Tibial nerve (tissue), 4 donors: Measurements from ENCODE around the gene PHAF1. TPM values are rescaled to one million over a fixed set of nuclear protein-coding genes. Genes with fewer than 3 reads are reported as not detected.

ENCODE experiments used
- DNase-seq, 2 donors: peaks; one replicate each; pipeline ENCODE4 v3.0.0-alpha.2; 2019; ENCODE audit warnings: low spot score in 2 of 2
- H3K27ac ChIP-seq, 4 donors: fragments of 200-600 bp; sonication (generic) in 3 of 4; one replicate each; pipeline ENCODE4 v1.5.1; 2017 to 2019; ENCODE audit warnings: mild to moderate bottlenecking in 1 of 4
- H3K27me3 ChIP-seq, 2 donors: fragments of 200-600 bp; sonication (generic) in 1 of 2; one replicate each; pipeline versions ENCODE4 v1.5.1 to v1.6.0; 2017 to 2019
- H3K36me3 ChIP-seq, 3 donors: fragments of 200-600 bp; sonication (generic); one replicate each; pipeline ENCODE4 v1.5.1; 2018 to 2019
- H3K4me1 ChIP-seq, 4 donors: fragments of 200-600 bp; sonication (generic) in 3 of 4; one replicate each; pipeline ENCODE4 v1.5.1; 2017 to 2019
- H3K4me3 ChIP-seq, 4 donors: fragments of 200-600 bp; sonication (generic) in 3 of 4; one replicate each; pipeline ENCODE4 v1.5.1; 2017 to 2019; ENCODE audit warnings: mild to moderate bottlenecking in 1 of 4, moderate library complexity in 1 of 4
- H3K9me3 ChIP-seq, 4 donors: fragments of 200-600 bp; sonication (generic) in 3 of 4; one replicate each; pipeline ENCODE4 v1.5.1; 2017 to 2019
- CTCF ChIP-seq, 5 experiments: fragments of 200-600 bp in 3 of 5; fragments of 450-650 bp in 2 of 5; sonication (generic) in 3 of 5; IDR thresholded peaks; one replicate each; pipeline ENCODE4 v1.5.1; 2016 to 2019; ENCODE audit warnings: antibody characterized with exemption in 5 of 5, mild to moderate bottlenecking in 3 of 5, moderate library complexity in 2 of 5
- EP300 ChIP-seq, 2 donors: sonication (generic); formaldehyde crosslinking; IDR thresholded peaks; one replicate each; pipeline ENCODE4 v1.6.1; 2017; ENCODE audit warnings: antibody characterized with exemption in 2 of 2, mild to moderate bottlenecking in 1 of 2
- POLR2A ChIP-seq, 2 donors: fragments of 450-650 bp; IDR thresholded peaks; one replicate each; pipeline ENCODE4 v1.6.1; 2017; ENCODE audit warnings: antibody characterized with exemption in 2 of 2, mild to moderate bottlenecking in 2 of 2, moderate library complexity in 2 of 2
- WGBS, 2 donors: methylation state at CpG; one replicate each; pipeline ENCODE4 v1.1.5; 2018; 5-methylcytosine and 5-hydroxymethylcytosine counted together
- total RNA-seq, 4 donors: library from RNA; depleted of rRNA; stranded (reverse); fragments of >200 nt; gene quantifications; one replicate each; pipeline ENCODE4 v1.1.0, GENCODE V29; 2016

Gene PHAF1
- total RNA-seq, 4 donors from 2014 or later, result 22.2 to 34.5 (median 28.1) TPM

GRCh38 chr16:67086822-67087221 is 22.9 kb upstream of the PHAF1 start:
- no peak overlapping the region for H3K4me3 ChIP-seq
- H3K27me3 ChIP-seq, result no peaks in the 10 kb centered on the region
- peaks cover 0 to 21% (median 0%) of the 10 kb centered on the region in 3 donors for H3K36me3 ChIP-seq
- no peak overlapping the region for H3K27ac ChIP-seq
- H3K4me1 ChIP-seq, result peaks cover 0 to 50% (median 11%) of the 10 kb centered on the region in 4 donors
- TF ChIP-seq EP300 (IDR thresholded peaks at IDR 0.05) (no peak), POLR2A (IDR thresholded peaks at IDR 0.05) (no peak), CTCF (IDR thresholded peaks at IDR 0.05) (no peak)
- H3K9me3 ChIP-seq, result no peaks in the 10 kb centered on the region
- DNase-seq, result no peak

- peaks cover 0 to 21% (median 0%) of the 10 kb centered on the region in 3 donors for H3K36me3 ChIP-seq
- DNase-seq, result no peak
- H3K9me3 ChIP-seq, result no peaks in the 10 kb centered on the region
- H3K4me1 ChIP-seq, result peaks cover 0 to 55% (median 11%) of the 10 kb centered on the region in 4 donors
- WGBS, 2 donors, result 94 to 100% methylated on average over 1 of the region's 1 CpG
- H3K27ac ChIP-seq, result no peak overlapping the region
- TF ChIP-seq CTCF (IDR thresholded peaks at IDR 0.05), result no peak
- no peak for TF ChIP-seq EP300 (IDR thresholded peaks at IDR 0.05)
- TF ChIP-seq POLR2A (IDR thresholded peaks at IDR 0.05), result no peak
- H3K4me3 ChIP-seq, result no peak overlapping the region
- no peaks in the 10 kb centered on the region for H3K27me3 ChIP-seq
Measured at GRCh38 chr16:67087291-67087690, 22.4 kb upstream of the PHAF1 start.

GRCh38 chr16:67087803-67088202 is 21.9 kb upstream of the PHAF1 start:
- no peaks in the 10 kb centered on the region for H3K27me3 ChIP-seq
- peaks cover 0 to 20% (median 0%) of the 10 kb centered on the region in 3 donors for H3K36me3 ChIP-seq
- H3K4me3 ChIP-seq, result no peak overlapping the region
- H3K9me3 ChIP-seq, result no peaks in the 10 kb centered on the region
- peaks cover 0 to 55% (median 11%) of the 10 kb centered on the region in 4 donors for H3K4me1 ChIP-seq
- DNase-seq, result no peak
- TF ChIP-seq CTCF (IDR thresholded peaks at IDR 0.05), result no peak
- TF ChIP-seq POLR2A (IDR thresholded peaks at IDR 0.05), result no peak
- TF ChIP-seq EP300 (IDR thresholded peaks at IDR 0.05), result no peak
- H3K27ac ChIP-seq, result no peak overlapping the region

GRCh38 chr16:67088551-67088950 is 21.2 kb upstream of the PHAF1 start:
- TF ChIP-seq POLR2A (IDR thresholded peaks at IDR 0.05), result no peak
- TF ChIP-seq EP300 (IDR thresholded peaks at IDR 0.05), result no peak
- no peak for TF ChIP-seq CTCF (IDR thresholded peaks at IDR 0.05)
- Histone ChIP-seq H3K9me3 (no peaks in the 10 kb centered on the region), H3K36me3 (peaks cover 0 to 13% (median 0%) of the 10 kb centered on the region in 3 donors), H3K4me1 (peaks cover 0 to 55% (median 11%) of the 10 kb centered on the region in 4 donors), H3K27me3 (no peaks in the 10 kb centered on the region), H3K27ac (peak overlapping the region in 1 of 4 donors; percentile 0), H3K4me3 (no peak overlapping the region)
- 53 to 64% methylated on average over 4 of the region's 4 CpGs for WGBS, 2 donors
- DNase-seq, result no peak

GRCh38 chr16:67089101-67089500 is 20.6 kb upstream of the PHAF1 start:
- DNase-seq, result no peak
- H3K27me3 ChIP-seq, result no peaks in the 10 kb centered on the region
- peaks cover 0 to 55% (median 11%) of the 10 kb centered on the region in 4 donors for H3K4me1 ChIP-seq
- peaks cover 0 to 9% (median 0%) of the 10 kb centered on the region in 3 donors for H3K36me3 ChIP-seq
- no peaks in the 10 kb centered on the region for H3K9me3 ChIP-seq
- no peak overlapping the region for H3K4me3 ChIP-seq
- no peak for TF ChIP-seq CTCF (IDR thresholded peaks at IDR 0.05)
- TF ChIP-seq POLR2A (IDR thresholded peaks at IDR 0.05), result no peak
- TF ChIP-seq EP300 (IDR thresholded peaks at IDR 0.05), result no peak
- peak overlapping the region in 2 of 4 donors; percentile 13 to 66 for H3K27ac ChIP-seq
